ENCODE results near the gene SLC25A2. TPM values are rescaled to one million over a fixed set of nuclear protein-coding genes. Genes with fewer than 3 reads are reported as not detected.

SLC25A2 gene
- polyA plus RNA-seq, 2 of the 4 experiments (the other 2 are of a cell fraction), result 0.08 TPM; not detected in 1

- WGBS (ENCODE audit: missing lambda C conversion rate), result 32% methylated on average over 4 of the region's 4 CpGs
- FAIRE-seq (no peak), ATAC-seq (no peak), DNase-seq (ENCODE audit: low read depth in 1 of 2, low spot score in 1 of 2) (no peak)
- Histone ChIP-seq H3K4me1 (no peaks in the 10 kb centered on the region), H3K27ac (no peak overlapping the region), H3K9me3 (peaks cover 41% of the 10 kb centered on the region), H3K4me3 (no peak overlapping the region), H3K4me2 (no peak overlapping the region)
- POLR2A ChIA-PET, result no interaction called here
- CTCF ChIA-PET, result no interaction called here
- TF ChIP-seq ELK1 (IDR thresholded peaks at IDR 0.05; ENCODE audit: low read depth, low read length) (no peak), MAFK (IDR thresholded peaks at IDR 0.05; ENCODE audit: partially characterized antibody) (no peak), BCL3 (IDR thresholded peaks at IDR 0.05) (no peak), RAD21 (conservative IDR thresholded peaks at IDR 0.05 in 1 of 2, IDR thresholded peaks at IDR 0.05 in 1 of 2) (no peak), PHF8 (IDR thresholded peaks at IDR 0.05; ENCODE audit: borderline replicate concordance, low read depth) (no peak), RCOR1 (IDR thresholded peaks at IDR 0.05; ENCODE audit: low read depth, low read length) (no peak), PBX3 (IDR thresholded peaks at IDR 0.05) (no peak), CHD4 (IDR thresholded peaks at IDR 0.05; ENCODE audit: borderline replicate concordance) (no peak), HOXB5 (CRISPR knock-in tag; IDR thresholded peaks at IDR 0.05) (no peak), USF2 (IDR thresholded peaks at IDR 0.05) (no peak), EHF (CRISPR knock-in tag; IDR thresholded peaks at IDR 0.05) (no peak), BHLHE40 (IDR thresholded peaks at IDR 0.05; ENCODE audit: low read depth, low read length) (no peak), RNF2 (IDR thresholded peaks at IDR 0.05; ENCODE audit: borderline replicate concordance, low read depth) (no peak), HOXA7 (CRISPR knock-in tag; IDR thresholded peaks at IDR 0.05) (no peak), MYC (IDR thresholded peaks at IDR 0.05; ENCODE audit: borderline replicate concordance, low read length) (no peak), GATA3 (IDR thresholded peaks at IDR 0.05; ENCODE audit: borderline replicate concordance) (no peak), CEBPB (IDR thresholded peaks at IDR 0.05) (no peak), ZSCAN20 (CRISPR knock-in tag; IDR thresholded peaks at IDR 0.05) (no peak)
Measured at GRCh38 chr5:141298376-141298775, 5.5 kb downstream of the SLC25A2 start.

- no peak for FAIRE-seq
- TF ChIP-seq RNF2 (IDR thresholded peaks at IDR 0.05; ENCODE audit: borderline replicate concordance, low read depth) (no peak), CBX2 (IDR thresholded peaks at IDR 0.05; ENCODE audit: borderline replicate concordance, low read depth) (no peak)
- Histone ChIP-seq H3K4me1 (no peaks in the 10 kb centered on the region), H3K4me3 (no peak overlapping the region), H3K27ac (no peak overlapping the region), H3K4me2 (no peak overlapping the region), H3K9me3 (peaks cover 53% of the 10 kb centered on the region)
- POLR2A ChIA-PET, result no interaction called here
- peak in 1 of 2 experiments; percentile 50; a peak in 1 of 6 replicates for ATAC-seq
- peak in 1 of 2 experiments; percentile 7 for DNase-seq (ENCODE audit: low read depth in 1 of 2, low spot score in 1 of 2)
- 2% methylated on average over 3 of the region's 3 CpGs for WGBS (ENCODE audit: missing lambda C conversion rate)
- CTCF ChIA-PET, result no interaction called here
Measured at GRCh38 chr5:141272906-141273305, 30.9 kb downstream of the SLC25A2 start.

GRCh38 chr5:141269195-141269594, 34.7 kb downstream of the SLC25A2 start:
- no peak overlapping the region for H3K4me3 ChIP-seq
- H3K4me1 ChIP-seq, result no peaks in the 10 kb centered on the region
- WGBS (ENCODE audit: missing lambda C conversion rate), result 72% methylated on average over 4 of the region's 4 CpGs
- peaks cover 73% of the 10 kb centered on the region for H3K9me3 ChIP-seq
- ChIA-PET CTCF (no interaction called here), POLR2A (no interaction called here)
- FAIRE-seq (no peak), ATAC-seq (no peak), DNase-seq (ENCODE audit: low read depth in 1 of 2, low spot score in 1 of 2) (no peak)
- no peak overlapping the region for H3K4me2 ChIP-seq
- H3K27ac ChIP-seq, result no peak overlapping the region
- TF ChIP-seq BCL3 (IDR thresholded peaks at IDR 0.05) (no peak), MYC (IDR thresholded peaks at IDR 0.05; ENCODE audit: borderline replicate concordance, low read length) (no peak), MAFK (IDR thresholded peaks at IDR 0.05; ENCODE audit: partially characterized antibody) (peak; percentile 87), NR3C1 (IDR thresholded peaks at IDR 0.05) (no peak), NFE2L2 (conservative IDR thresholded peaks at IDR 0.05; ENCODE audit: low read length) (peak; percentile 91)

Data from A549 (cell line).